ENCODE results near the gene ZNF624.
"Not testable (repeated sequence)": the region's sequence is repeated elsewhere in the genome, so short reads cannot be mapped to it uniquely, and the experiment has no call there.

The ZNF624 gene

GRCh38 chr17:16653367-16654041 lies at the start of gene ZNF624:
TSS of gene ZNF624 (minus strand) at chr17:16653850.
- DNase-seq (ENCODE audit: insufficient read length, low spot score) (peak; percentile 84), FAIRE-seq (peak; percentile 83)

GRCh38 chr17:16697603-16698002 lies 44.0 kb upstream of the ZNF624 start:
- DNase-seq (ENCODE audit: insufficient read length, low spot score); FAIRE-seq: not testable (repeated sequence)

DNA sequence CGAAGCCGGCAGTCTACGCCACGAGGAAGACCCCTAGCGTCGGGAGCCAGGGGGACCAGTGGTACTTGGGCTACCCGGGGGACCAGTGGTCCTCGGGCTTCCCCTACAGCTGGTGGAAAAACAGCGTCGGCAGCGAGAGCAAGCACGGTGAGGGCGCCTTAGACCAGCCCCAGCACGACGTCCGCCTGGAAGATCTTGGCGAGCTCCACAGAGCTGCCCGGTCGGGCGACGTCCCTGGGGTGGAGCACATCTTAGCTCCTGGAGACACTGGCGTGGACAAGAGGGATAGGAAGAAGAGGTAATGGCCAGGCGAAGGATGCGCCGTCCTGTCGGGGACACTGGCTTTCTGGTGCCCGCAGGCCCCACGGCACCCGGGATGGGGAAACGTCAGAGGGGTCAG lies 36.8 kb upstream of the ZNF624 start:
- not testable (repeated sequence) for FAIRE-seq; DNase-seq (ENCODE audit: insufficient read length, low spot score)

- not testable (repeated sequence) for FAIRE-seq; DNase-seq (ENCODE audit: insufficient read length, low spot score)
These were observed 36.2 kb upstream of the ZNF624 start, which contains the start of gene CCDC144A for GRCh38 chr17:16689731-16690281. TSS of gene CCDC144A (plus strand) at chr17:16690241. CDS start at chr17:16690401, 160 bp downstream.

GRCh38 chr17:16687151-16687550 lies 33.5 kb upstream of the ZNF624 start:
- FAIRE-seq; DNase-seq (ENCODE audit: insufficient read length, low spot score): not testable (repeated sequence)

DNA sequence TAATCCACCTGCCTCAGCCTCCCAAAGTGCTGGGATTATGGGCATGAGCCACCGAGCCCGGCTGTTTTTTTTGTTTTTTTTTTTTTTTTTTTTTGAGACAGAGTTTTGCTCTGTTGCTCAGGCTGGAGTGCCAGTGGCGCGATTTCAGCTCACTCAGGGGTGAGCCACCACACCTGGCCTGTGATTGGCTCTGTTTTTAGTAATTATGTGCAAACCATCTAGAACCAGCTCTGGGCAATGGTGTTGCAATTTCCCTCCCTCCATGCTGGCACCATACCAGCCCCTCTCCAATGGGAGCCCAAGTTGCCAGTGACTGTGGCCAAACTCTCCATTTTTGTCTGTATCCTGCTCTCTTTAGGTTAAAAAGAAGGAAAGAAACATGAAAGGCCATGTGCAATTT lies 32.4 kb upstream of the ZNF624 start:
- DNase-seq (ENCODE audit: insufficient read length, low spot score); FAIRE-seq: not testable (repeated sequence)

DNA sequence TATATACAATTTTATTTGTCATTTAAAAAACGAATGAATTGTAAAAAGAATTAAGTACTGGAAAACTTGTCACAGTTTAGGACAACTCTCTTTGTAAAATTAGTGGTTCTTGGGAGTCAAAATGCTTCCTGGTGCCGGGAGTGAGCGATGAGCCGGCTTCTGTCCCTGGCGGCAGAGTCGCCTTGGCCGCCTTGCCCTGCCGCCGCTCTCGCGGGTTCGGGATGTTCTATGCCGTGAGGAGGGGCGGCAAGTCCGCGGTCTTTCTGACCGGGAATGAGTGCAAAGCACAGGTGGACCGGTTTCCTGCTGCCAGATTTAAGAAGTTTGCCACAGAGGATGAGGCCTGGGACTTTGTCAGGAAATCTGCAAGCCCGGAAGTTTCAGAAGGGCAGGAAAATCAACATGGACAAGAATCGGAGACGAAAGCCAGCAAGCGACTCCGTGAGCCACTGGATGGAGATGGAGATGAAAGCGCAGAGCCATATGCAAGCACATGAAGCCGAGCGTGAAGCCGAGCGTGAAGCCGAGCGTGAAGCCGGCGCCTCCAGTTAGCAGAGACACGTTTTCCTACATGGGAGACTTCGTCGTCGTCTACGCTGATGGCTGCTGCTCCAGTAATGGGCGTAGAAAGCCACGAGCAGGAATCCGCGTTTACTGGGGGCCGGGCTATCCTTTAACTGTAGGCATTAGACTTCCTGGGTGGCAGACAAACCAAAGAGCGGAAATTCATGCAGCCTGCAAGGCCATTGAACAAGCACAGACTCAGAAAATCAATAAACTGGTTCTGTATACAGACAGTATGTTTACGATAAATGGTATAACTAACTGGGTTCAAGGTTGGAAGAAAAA lies 29.9 kb upstream of the ZNF624 start:
- FAIRE-seq; DNase-seq (ENCODE audit: insufficient read length, low spot score): not testable (repeated sequence)

- no peak for FAIRE-seq
- DNase-seq (ENCODE audit: insufficient read length, low spot score), result no peak
These were observed 23.1 kb upstream of the ZNF624 start for GRCh38 chr17:16676676-16677268.

DNA sequence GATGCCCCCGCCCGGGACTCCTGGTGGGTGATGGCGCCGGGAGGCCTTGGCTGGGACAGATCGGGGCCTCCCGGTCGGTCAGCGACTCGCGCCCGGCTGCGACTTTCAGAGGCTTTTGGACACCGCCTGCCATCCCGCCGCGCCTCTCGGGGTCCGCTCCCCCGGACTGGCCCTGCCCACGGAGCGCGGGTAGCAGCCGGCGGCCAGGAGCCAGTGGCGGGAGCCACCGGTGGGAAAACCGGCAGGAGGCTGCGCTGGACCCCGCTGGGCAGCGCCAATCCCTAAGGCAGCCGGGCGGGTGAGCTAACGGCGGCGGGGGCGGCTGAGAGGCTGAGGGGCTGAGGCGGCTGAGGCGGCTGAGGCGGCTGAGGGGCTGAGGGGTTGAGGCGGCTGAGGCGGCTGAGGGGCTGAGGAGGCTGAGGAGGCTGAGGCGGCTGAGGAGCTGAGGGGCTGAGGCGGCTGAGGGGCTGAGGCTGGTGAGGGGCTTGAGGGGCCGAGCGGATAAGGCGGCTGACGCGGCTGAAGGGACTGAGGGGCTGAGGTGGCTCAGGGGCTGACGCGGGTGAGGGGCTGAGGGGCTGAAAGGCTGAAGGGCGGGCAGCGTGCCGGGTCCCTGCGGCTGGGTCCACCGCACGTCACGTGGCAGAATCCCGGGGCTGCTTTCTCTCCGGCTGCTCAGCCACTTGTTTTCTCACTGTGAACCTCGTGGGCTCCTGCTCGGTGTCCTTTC lies 13.4 kb upstream of the ZNF624 start:
- not testable (repeated sequence) for FAIRE-seq; DNase-seq (ENCODE audit: insufficient read length, low spot score)

DNA sequence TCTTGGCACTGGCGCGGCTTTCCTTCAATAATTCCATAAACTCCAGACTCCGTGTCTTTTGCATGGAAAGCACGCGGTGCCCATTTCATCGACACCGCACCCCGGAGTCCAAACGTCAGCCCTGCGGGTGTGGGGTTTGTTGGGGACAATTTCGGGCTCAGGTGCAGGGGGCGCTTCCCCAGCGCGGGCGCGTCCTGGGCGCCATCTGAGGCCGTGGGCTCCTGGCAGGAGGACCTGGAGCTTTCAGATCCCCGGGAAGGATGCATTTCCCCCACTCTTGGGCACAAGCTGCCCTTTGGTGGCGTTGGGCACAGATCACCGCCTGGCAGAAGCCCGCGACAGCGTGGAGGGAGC lies 12.9 kb upstream of the ZNF624 start:
- FAIRE-seq; DNase-seq (ENCODE audit: insufficient read length, low spot score): not testable (repeated sequence)

- no peak for DNase-seq (ENCODE audit: insufficient read length, low spot score)
- FAIRE-seq, result no peak
These were observed 9.3 kb upstream of the ZNF624 start for GRCh38 chr17:16662936-16663335.

DNA sequence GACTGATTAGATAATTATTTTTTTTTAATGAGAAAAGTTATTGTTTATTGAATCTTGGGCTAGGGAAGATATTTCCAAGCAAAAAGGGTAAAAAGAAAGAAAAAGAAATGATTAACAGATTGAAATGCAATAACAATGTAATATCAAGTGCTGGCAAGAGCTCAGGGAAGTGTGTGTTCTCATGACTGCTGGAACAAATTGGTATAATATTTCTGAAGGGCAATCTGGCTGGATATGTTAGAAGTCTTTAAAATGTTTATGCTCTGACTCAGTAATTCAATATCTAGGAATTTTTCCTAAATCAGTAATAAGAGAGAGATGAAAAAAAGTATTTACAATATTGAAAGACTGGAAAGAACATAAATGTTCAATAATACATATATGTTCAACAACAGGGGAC lies 7.6 kb upstream of the ZNF624 start:
- DNase-seq (ENCODE audit: insufficient read length, low spot score) (no peak), FAIRE-seq (no peak)

DNA sequence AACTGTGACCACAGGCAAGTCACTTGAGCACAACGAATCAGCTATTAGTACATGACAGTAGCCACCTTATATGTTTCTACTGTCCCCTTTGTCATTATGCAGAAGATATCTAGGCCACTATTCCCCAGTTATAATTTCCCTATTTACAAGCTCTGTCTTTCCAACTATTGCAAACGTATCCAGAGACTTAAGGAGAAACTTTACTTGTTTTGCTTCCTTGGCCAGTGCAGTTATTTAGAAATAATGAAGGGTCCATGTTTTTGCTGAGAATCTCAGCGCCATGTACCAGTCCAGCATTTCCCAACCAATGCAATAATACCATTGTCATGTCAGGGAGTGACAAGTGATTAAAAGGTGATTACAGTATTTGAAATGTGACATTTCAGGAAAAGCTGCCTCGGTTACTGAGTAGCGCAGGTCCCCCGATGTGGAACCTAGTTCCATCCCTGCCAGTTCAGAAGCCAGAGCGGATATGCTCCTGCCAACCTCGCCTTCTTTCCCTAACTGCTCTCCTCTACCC lies 743 bp downstream of the ZNF624 start:
- DNase-seq (ENCODE audit: insufficient read length, low spot score) (no peak), FAIRE-seq (peak; percentile 77)

- DNase-seq (ENCODE audit: insufficient read length, low spot score), result no peak
- no peak for FAIRE-seq
These were observed 1.4 kb downstream of the ZNF624 start for GRCh38 chr17:16652252-16652651.

GRCh38 chr17:16649585-16649984 lies 4.1 kb downstream of the ZNF624 start:
- no peak for FAIRE-seq
- DNase-seq (ENCODE audit: insufficient read length, low spot score), result no peak

- FAIRE-seq (no peak), DNase-seq (ENCODE audit: insufficient read length, low spot score) (no peak)
These were observed 14.2 kb downstream of the ZNF624 start for GRCh38 chr17:16639438-16639837.

- FAIRE-seq, result no peak
- DNase-seq (ENCODE audit: insufficient read length, low spot score), result no peak
These were observed 30.4 kb downstream of the ZNF624 start for GRCh38 chr17:16623282-16623681.

GRCh38 chr17:16622540-16623277 lies 30.9 kb downstream of the ZNF624 start:
- DNase-seq (ENCODE audit: insufficient read length, low spot score), result no peak
- FAIRE-seq, result no peak

- FAIRE-seq (no peak), DNase-seq (ENCODE audit: insufficient read length, low spot score) (no peak)
These were observed 36.1 kb downstream of the ZNF624 start for GRCh38 chr17:16617481-16618060.

Measured in GM19239 (cell line).